ENCODE results near the gene HSPA1L. TPM values are rescaled to one million over a fixed set of nuclear protein-coding genes. Genes with fewer than 3 reads are reported as not detected.

HSPA1L gene
- total and polyA plus RNA-seq, 2 experiments from 2014 or later: 0.44 to 0.83 TPM

- no peaks in the 10 kb centered on the region; the same call in 1 of the 2 replicates for H3K36me3 ChIP-seq (ENCODE audit: insufficient read depth)
Measured at GRCh38 chr6:31780507-31781243, 34.4 kb downstream of the HSPA1L start.

GRCh38 chr6:31779908-31780307 is 35.2 kb downstream of the HSPA1L start:
- Mint-ChIP-seq H3K4me1 (no peaks in the 10 kb centered on the region), H3K27me3 (ENCODE audit: insufficient read depth, low read depth, poor library complexity) (peaks cover 20% of the 10 kb centered on the region), H3K9me3 (no peaks in the 10 kb centered on the region), H3K36me3 (ENCODE audit: low read depth) (peaks cover 43% of the 10 kb centered on the region), H3K27ac (no peak overlapping the region), H3K4me3 (no peak overlapping the region)
- no peaks in the 10 kb centered on the region; the same call in 1 of the 2 replicates for H3K36me3 ChIP-seq (ENCODE audit: insufficient read depth)
- no peak for ATAC-seq
- H3K4me2 ChIP-seq: no peak overlapping the region
- no peaks in the 10 kb centered on the region for H3K79me2 ChIP-seq (replicated peaks; ENCODE audit: insufficient read depth)
- no peaks in the 10 kb centered on the region for H3K9me2 ChIP-seq (ENCODE audit: insufficient read depth)
- no peak overlapping the region for H3K4me3 ChIP-seq
- no peaks in the 10 kb centered on the region for H3K4me1 ChIP-seq (ENCODE audit: insufficient read depth)
- no peak overlapping the region for H2AFZ ChIP-seq
- no peak for DNase-seq (ENCODE audit: low spot score)
- H4K20me1 ChIP-seq (replicated peaks; ENCODE audit: insufficient read depth): no peaks in the 10 kb centered on the region; the same call in 1 of the 2 replicates
- H3K27ac ChIP-seq (ENCODE audit: low read depth): no peak overlapping the region
- peaks cover 4% of the 10 kb centered on the region; the same call in 1 of the 2 replicates for H3F3A ChIP-seq (replicated peaks; ENCODE audit: low read depth)
- H3K27me3 ChIP-seq (ENCODE audit: insufficient read depth): no peaks in the 10 kb centered on the region
- TF ChIP-seq POLR2AphosphoS5 (IDR thresholded peaks at IDR 0.05; ENCODE audit: low read depth): no peak
- TF ChIP-seq ZNF331 (CRISPR knock-in tag; IDR thresholded peaks at IDR 0.05; ENCODE audit: low read depth): no peak
- no peak for TF ChIP-seq CREB1 (CRISPR knock-in tag; IDR thresholded peaks at IDR 0.05; ENCODE audit: low read depth)
- no peak for TF ChIP-seq REST (IDR thresholded peaks at IDR 0.05; ENCODE audit: unreplicated experiment)

More at GRCh38 chr6:31780507-31781243, 34.4 kb downstream of the HSPA1L start:
- TF ChIP-seq POLR2AphosphoS5 (IDR thresholded peaks at IDR 0.05; ENCODE audit: low read depth) (no peak), NANOG (IDR thresholded peaks at IDR 0.05; ENCODE audit: borderline replicate concordance) (no peak), EZH2phosphoT487 (IDR thresholded peaks at IDR 0.05; ENCODE audit: unreplicated experiment) (no peak), CTCF (conservative IDR thresholded peaks at IDR 0.05; ENCODE audit: low read depth in 2 of 2) (no peak), ZNF331 (CRISPR knock-in tag; IDR thresholded peaks at IDR 0.05; ENCODE audit: low read depth) (no peak), STAT1 (IDR thresholded peaks at IDR 0.05; ENCODE audit: unreplicated experiment) (no peak), ETS1 (IDR thresholded peaks at IDR 0.05) (no peak)
- peaks cover 18% of the 10 kb centered on the region for H3K27me3 Mint-ChIP-seq (ENCODE audit: insufficient read depth, low read depth, poor library complexity)
- Histone ChIP-seq H3K27me3 (ENCODE audit: insufficient read depth) (no peaks in the 10 kb centered on the region), H4K20me1 (replicated peaks; ENCODE audit: insufficient read depth) (no peaks in the 10 kb centered on the region; the same call in 1 of the 2 replicates), H2AFZ (no peak overlapping the region), H3K9me2 (ENCODE audit: insufficient read depth) (no peaks in the 10 kb centered on the region), H3K79me2 (replicated peaks; ENCODE audit: insufficient read depth) (no peaks in the 10 kb centered on the region), H3K4me2 (no peak overlapping the region), H3K27ac (ENCODE audit: low read depth) (no peak overlapping the region), H3K4me1 (ENCODE audit: insufficient read depth) (no peaks in the 10 kb centered on the region), H3K4me3 (no peak overlapping the region), H3F3A (replicated peaks; ENCODE audit: low read depth) (peaks cover 4% of the 10 kb centered on the region; the same call in 1 of the 2 replicates)
- H3K9me3 Mint-ChIP-seq: no peaks in the 10 kb centered on the region
- DNase-seq (ENCODE audit: low spot score) (no peak), ATAC-seq (no peak)
- no peak overlapping the region for H3K27ac Mint-ChIP-seq
- no peak overlapping the region for H3K4me3 Mint-ChIP-seq
- H3K4me1 Mint-ChIP-seq: no peaks in the 10 kb centered on the region
- H3K36me3 Mint-ChIP-seq (ENCODE audit: low read depth): peaks cover 49% of the 10 kb centered on the region

Data from GM23338 (cell line).